ENCODE results near the gene KRCC1.

- TF ChIP-seq, protein P1, sequence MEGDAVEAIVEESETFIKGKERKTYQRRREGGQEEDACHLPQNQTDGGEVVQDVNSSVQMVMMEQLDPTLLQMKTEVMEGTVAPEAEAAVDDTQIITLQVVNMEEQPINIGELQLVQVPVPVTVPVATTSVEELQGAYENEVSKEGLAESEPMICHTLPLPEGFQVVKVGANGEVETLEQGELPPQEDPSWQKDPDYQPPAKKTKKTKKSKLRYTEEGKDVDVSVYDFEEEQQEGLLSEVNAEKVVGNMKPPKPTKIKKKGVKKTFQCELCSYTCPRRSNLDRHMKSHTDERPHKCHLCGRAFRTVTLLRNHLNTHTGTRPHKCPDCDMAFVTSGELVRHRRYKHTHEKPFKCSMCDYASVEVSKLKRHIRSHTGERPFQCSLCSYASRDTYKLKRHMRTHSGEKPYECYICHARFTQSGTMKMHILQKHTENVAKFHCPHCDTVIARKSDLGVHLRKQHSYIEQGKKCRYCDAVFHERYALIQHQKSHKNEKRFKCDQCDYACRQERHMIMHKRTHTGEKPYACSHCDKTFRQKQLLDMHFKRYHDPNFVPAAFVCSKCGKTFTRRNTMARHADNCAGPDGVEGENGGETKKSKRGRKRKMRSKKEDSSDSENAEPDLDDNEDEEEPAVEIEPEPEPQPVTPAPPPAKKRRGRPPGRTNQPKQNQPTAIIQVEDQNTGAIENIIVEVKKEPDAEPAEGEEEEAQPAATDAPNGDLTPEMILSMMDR (IDR thresholded peaks at IDR 0.05), result no peak
- no peak for TF ChIP-seq POLR2A (IDR thresholded peaks at IDR 0.05)
Measured at GRCh38 chr2:88022669-88022921, 33.0 kb downstream of the KRCC1 start.
